Measurements from ENCODE around the gene EML1.

- TF ChIP-seq EZH2 (IDR thresholded peaks at IDR 0.05; ENCODE audit: borderline replicate concordance, insufficient read depth, low read length, poor library complexity, severe bottlenecking), result no peak
- no peak for TF ChIP-seq CTCF (IDR thresholded peaks at IDR 0.05; ENCODE audit: poor library complexity, severe bottlenecking)
- TF ChIP-seq EP300 (conservative IDR thresholded peaks at IDR 0.05; ENCODE audit: poor library complexity, severe bottlenecking), result no peak
- TF ChIP-seq SMC3 (conservative IDR thresholded peaks at IDR 0.05; ENCODE audit: poor library complexity), result no peak
- no peak for TF ChIP-seq REST (IDR thresholded peaks at IDR 0.05; ENCODE audit: borderline replicate concordance)
- no peak for TF ChIP-seq RAD21 (conservative IDR thresholded peaks at IDR 0.05)
Measured at GRCh38 chr14:99794151-99794780, 1.1 kb downstream of the EML1 start.

Data from neural cell (in vitro differentiated cells).